HepG2 (cell line): ENCODE measurements around the gene FRK. TPM values are rescaled to one million over a fixed set of nuclear protein-coding genes. Genes with fewer than 3 reads are reported as not detected.

ENCODE experiments used
- BRD4 ChIP-seq: sonication (generic); formaldehyde crosslinking; IDR thresholded peaks from 2 replicates; pipeline ENCODE4 v1.4.0; 2020; ENCODE audit warnings: missing genetic modification reagents
- FOXA3 ChIP-seq: IDR thresholded peaks from 2 replicates; pipeline ENCODE4 v1.6.1; 2016; ENCODE audit warnings: missing genetic modification reagents, missing compliant biosample characterization
- HMG20B ChIP-seq: conservative IDR thresholded peaks from 2 replicates; pipeline ENCODE4 v1.6.1; 2016; ENCODE audit warnings: missing genetic modification reagents, missing compliant biosample characterization
- NFYB ChIP-seq: sonication (generic); formaldehyde crosslinking; IDR thresholded peaks from 2 replicates; pipeline ENCODE4 v1.4.0; 2020; ENCODE audit warnings: missing genetic modification reagents
- ZNF160 ChIP-seq: sonication (generic); formaldehyde crosslinking; IDR thresholded peaks from 2 replicates; pipeline ENCODE4 v1.8.0; 2022; ENCODE audit warnings: mild to moderate bottlenecking, inconsistent platforms, missing genetic modification reagents
- polyA plus RNA-seq, 8 experiments: library from polyadenylated mRNA; depleted of rRNA in 3 of 8; stranded (reverse) in 7 of 8; unstranded in 1 of 8; fragments of >200 nt; fragmentation: Illumina TruSeq in 4 of 8; extraction: Trizol in 4 of 8; gene quantifications; 2 replicates each; pipeline versions ENCODE4 v1.2.1 to v1.2.3, GENCODE V29; 2011 to 2016; ENCODE audit warnings: low read depth in 4 of 8, missing spikeins in 1 of 8, mixed read lengths in 1 of 8; ENCODE audit not compliant: insufficient read depth in 1 of 8
- total RNA-seq, 5 experiments: library from RNA; depleted of rRNA; stranded (reverse); fragments of >200 nt; fragmentation: Illumina TruSeq; extraction: Trizol; gene quantifications; 2 replicates each; pipeline ENCODE4 v1.2.3, GENCODE V29; 2016; ENCODE audit warnings: low read depth in 1 of 5
- TF ChIP-seq, protein P1 (sequence below): IDR thresholded peaks from 2 replicates; pipeline ENCODE4 v1.6.1; 2016; ENCODE audit warnings: low read depth, borderline replicate concordance
- TF ChIP-seq, protein P2 (sequence below): sonication (generic); formaldehyde crosslinking; IDR thresholded peaks from 2 replicates; pipeline ENCODE4 v1.5.0; 2020; ENCODE audit warnings: mild to moderate bottlenecking, missing genetic modification reagents
- TF ChIP-seq, protein P3 (sequence below): sonication (generic); formaldehyde crosslinking; IDR thresholded peaks from 2 replicates; pipeline ENCODE4 v1.4.0; 2020; ENCODE audit warnings: missing genetic modification reagents, borderline replicate concordance

Gene FRK
- total and polyA plus RNA-seq, 2 of the 13 experiments (the other 11 are each of a cell fraction or from before 2014, with no cell fraction given), result 1.3 to 2.9 TPM

DNA sequence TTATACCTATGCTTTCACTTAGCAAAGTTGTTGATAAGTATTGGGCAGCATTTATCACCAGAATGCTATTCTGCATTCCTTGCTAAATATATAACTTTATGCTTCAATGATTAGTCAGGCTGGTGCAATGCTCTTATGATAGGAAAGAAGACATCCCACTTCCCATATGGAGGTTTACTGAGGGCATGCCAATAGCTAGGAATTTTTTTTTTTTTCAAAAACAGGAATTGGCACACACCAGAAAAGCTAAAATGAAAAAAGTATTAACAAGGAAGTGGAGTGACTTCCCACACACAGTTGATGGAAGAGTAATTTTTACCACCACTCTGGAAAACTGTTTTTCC, 90.8 kb downstream of the FRK start (continued):
- no peak for TF ChIP-seq HMG20B (CRISPR knock-in tag)
- TF ChIP-seq, protein P1, sequence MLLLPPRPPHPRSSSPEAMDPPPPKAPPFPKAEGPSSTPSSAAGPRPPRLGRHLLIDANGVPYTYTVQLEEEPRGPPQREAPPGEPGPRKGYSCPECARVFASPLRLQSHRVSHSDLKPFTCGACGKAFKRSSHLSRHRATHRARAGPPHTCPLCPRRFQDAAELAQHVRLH (CRISPR knock-in tag), result no peak
- no peak for TF ChIP-seq ZNF160 (CRISPR knock-in tag)
- no peak for TF ChIP-seq FOXA3
- TF ChIP-seq, protein P2, sequence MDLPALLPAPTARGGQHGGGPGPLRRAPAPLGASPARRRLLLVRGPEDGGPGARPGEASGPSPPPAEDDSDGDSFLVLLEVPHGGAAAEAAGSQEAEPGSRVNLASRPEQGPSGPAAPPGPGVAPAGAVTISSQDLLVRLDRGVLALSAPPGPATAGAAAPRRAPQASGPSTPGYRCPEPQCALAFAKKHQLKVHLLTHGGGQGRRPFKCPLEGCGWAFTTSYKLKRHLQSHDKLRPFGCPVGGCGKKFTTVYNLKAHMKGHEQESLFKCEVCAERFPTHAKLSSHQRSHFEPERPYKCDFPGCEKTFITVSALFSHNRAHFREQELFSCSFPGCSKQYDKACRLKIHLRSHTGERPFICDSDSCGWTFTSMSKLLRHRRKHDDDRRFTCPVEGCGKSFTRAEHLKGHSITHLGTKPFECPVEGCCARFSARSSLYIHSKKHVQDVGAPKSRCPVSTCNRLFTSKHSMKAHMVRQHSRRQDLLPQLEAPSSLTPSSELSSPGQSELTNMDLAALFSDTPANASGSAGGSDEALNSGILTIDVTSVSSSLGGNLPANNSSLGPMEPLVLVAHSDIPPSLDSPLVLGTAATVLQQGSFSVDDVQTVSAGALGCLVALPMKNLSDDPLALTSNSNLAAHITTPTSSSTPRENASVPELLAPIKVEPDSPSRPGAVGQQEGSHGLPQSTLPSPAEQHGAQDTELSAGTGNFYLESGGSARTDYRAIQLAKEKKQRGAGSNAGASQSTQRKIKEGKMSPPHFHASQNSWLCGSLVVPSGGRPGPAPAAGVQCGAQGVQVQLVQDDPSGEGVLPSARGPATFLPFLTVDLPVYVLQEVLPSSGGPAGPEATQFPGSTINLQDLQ (CRISPR knock-in tag), result no peak
- TF ChIP-seq, protein P3, sequence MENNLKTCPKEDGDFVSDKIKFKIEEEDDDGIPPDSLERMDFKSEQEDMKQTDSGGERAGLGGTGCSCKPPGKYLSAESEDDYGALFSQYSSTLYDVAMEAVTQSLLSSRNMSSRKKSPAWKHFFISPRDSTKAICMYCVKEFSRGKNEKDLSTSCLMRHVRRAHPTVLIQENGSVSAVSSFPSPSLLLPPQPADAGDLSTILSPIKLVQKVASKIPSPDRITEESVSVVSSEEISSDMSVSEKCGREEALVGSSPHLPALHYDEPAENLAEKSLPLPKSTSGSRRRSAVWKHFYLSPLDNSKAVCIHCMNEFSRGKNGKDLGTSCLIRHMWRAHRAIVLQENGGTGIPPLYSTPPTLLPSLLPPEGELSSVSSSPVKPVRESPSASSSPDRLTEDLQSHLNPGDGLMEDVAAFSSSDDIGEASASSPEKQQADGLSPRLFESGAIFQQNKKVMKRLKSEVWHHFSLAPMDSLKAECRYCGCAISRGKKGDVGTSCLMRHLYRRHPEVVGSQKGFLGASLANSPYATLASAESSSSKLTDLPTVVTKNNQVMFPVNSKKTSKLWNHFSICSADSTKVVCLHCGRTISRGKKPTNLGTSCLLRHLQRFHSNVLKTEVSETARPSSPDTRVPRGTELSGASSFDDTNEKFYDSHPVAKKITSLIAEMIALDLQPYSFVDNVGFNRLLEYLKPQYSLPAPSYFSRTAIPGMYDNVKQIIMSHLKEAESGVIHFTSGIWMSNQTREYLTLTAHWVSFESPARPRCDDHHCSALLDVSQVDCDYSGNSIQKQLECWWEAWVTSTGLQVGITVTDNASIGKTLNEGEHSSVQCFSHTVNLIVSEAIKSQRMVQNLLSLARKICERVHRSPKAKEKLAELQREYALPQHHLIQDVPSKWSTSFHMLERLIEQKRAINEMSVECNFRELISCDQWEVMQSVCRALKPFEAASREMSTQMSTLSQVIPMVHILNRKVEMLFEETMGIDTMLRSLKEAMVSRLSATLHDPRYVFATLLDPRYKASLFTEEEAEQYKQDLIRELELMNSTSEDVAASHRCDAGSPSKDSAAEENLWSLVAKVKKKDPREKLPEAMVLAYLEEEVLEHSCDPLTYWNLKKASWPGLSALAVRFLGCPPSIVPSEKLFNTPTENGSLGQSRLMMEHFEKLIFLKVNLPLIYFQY (CRISPR knock-in tag), result no peak
- TF ChIP-seq NFYB (CRISPR knock-in tag), result no peak
- TF ChIP-seq BRD4 (CRISPR knock-in tag), result no peak
